WI38 (cell line): Measurements from ENCODE around the gene BRPF3.

Source experiments
- H3K4me3 ChIP-seq: 2 replicates; pipeline ENCODE4 v1.5.1; 2011; ENCODE audit warnings: low read depth, mild to moderate bottlenecking, control low read depth, low read length
- TF ChIP-seq, protein P1 (sequence below): IDR thresholded peaks from 2 replicates; pipeline ENCODE4 v1.5.1; 2012; ENCODE audit warnings: low read depth, mild to moderate bottlenecking, control low read depth, low read length

BRPF3 gene

DNA sequence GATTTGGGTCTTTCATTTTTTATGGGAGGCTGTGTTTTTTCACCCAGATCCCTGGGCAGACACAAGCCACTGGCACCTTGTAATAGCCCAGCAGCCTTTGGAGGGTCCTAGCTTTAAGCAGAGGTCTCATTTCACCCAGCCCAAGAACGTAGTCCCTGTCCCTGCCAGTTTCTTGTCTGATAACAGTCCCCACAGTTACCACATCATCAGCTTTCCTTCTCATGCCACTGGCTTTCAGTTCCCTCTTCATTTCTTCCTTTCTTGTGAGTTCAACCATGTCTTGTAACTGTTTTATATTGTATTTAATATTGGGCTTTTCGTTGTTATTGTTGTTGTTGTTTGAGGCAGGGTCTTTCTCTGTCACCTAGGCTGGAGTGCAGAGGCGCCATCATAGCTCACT lies 83.9 kb downstream of the BRPF3 start:
- no peak overlapping the region for H3K4me3 ChIP-seq
- TF ChIP-seq, protein P1, sequence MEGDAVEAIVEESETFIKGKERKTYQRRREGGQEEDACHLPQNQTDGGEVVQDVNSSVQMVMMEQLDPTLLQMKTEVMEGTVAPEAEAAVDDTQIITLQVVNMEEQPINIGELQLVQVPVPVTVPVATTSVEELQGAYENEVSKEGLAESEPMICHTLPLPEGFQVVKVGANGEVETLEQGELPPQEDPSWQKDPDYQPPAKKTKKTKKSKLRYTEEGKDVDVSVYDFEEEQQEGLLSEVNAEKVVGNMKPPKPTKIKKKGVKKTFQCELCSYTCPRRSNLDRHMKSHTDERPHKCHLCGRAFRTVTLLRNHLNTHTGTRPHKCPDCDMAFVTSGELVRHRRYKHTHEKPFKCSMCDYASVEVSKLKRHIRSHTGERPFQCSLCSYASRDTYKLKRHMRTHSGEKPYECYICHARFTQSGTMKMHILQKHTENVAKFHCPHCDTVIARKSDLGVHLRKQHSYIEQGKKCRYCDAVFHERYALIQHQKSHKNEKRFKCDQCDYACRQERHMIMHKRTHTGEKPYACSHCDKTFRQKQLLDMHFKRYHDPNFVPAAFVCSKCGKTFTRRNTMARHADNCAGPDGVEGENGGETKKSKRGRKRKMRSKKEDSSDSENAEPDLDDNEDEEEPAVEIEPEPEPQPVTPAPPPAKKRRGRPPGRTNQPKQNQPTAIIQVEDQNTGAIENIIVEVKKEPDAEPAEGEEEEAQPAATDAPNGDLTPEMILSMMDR = no peak

DNA sequence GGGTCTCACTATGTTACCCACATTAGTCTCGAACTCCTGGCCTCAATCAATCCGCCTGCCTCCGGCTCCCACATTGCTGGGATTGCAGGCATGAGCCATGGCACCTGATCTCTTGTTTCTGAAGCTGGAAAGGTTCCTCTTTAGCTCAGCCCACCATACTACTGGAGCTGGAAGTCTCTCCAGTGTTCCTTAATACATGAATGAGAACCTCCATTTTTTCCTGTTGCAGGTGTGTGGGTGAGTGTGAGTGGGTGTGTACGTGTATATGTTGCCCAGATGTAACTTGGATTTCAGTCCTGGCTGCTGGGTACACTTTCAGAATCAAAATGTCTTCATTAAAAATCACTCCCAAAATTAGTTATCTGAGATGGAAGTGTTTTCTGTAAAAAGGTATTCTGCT lies 84.4 kb downstream of the BRPF3 start:
- no peak overlapping the region for H3K4me3 ChIP-seq
- TF ChIP-seq, protein P1 = no peak
